GM18858 (cell line): Measurements from ENCODE around the gene GPC1.
"Not testable (repeated sequence)": the region's sequence is repeated elsewhere in the genome, so short reads cannot be mapped to it uniquely, and the experiment has no call there.

Source experiments
- ATAC-seq: cut with Tn5 transposase; IDR thresholded peaks from one replicate; pipeline ENCODE4 v1.9.1; 2021; ENCODE audit not compliant: unreplicated experiment

Gene GPC1

DNA sequence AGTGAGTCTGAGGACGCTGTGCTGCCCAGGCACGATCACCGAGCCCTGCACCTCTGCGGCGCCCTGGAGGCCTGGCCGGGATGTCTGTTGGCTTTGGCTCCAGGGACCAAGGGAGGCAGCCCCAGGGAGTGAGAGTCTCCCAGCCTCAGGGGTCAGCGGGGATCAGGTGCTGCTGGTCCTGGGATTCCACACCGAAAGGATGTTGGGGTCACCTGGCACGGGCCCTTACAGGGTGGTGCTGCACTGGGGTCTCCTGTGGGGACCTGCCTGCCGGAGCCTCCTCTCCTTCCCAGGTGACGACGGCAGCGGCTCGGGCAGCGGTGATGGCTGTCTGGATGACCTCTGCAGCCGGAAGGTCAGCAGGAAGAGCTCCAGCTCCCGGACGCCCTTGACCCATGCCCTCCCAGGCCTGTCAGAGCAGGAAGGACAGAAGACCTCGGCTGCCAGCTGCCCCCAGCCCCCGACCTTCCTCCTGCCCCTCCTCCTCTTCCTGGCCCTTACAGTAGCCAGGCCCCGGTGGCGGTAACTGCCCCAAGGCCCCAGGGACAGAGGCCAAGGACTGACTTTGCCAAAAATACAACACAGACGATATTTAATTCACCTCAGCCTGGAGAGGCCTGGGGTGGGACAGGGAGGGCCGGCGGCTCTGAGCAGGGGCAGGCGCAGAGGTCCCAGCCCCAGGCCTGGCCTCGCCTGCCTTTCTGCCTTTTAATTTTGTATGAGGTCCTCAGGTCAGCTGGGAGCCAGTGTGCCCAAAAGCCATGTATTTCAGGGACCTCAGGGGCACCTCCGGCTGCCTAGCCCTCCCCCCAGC, 30.5 kb downstream of the GPC1 start:
- ATAC-seq: no peak

DNA sequence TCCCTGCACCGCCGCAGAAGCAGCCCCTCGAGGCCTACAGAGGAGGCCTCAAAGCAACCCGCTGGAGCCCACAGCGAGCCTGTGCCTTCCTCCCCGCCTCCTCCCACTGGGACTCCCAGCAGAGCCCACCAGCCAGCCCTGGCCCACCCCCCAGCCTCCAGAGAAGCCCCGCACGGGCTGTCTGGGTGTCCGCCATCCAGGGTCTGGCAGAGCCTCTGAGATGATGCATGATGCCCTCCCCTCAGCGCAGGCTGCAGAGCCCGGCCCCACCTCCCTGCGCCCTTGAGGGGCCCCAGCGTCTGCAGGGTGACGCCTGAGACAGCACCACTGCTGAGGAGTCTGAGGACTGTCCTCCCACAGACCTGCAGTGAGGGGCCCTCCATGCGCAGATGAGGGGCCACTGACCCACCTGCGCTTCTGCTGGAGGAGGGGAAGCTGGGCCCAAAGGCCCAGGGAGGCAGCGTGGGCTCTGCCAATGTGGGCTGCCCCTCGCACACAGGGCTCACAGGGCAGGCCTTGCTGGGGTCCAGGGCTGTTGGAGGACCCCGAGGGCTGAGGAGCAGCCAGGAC, 31.2 kb downstream of the GPC1 start:
- ATAC-seq: no peak

DNA sequence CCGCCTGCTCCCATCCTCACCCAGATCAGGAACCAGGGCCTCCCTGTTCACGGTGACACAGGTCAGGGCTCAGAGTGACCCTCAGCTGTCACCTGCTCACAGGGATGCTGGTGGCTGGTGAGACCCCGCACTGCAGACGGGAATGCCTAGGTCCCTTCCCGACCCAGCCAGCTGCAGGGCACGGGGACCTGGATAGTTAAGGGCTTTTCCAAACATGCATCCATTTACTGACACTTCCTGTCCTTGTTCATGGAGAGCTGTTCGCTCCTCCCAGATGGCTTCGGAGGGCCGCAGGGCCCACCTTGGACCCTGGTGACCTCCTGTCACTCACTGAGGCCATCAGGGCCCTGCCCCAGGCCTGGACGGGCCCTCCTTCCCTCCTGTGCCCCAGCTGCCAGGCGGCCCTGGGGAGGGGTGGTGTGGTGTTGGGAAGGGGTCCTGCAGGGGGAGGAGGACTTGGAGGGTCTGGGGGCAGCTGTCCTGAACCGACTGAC, 31.7 kb downstream of the GPC1 start:
- ATAC-seq: no peak

DNA sequence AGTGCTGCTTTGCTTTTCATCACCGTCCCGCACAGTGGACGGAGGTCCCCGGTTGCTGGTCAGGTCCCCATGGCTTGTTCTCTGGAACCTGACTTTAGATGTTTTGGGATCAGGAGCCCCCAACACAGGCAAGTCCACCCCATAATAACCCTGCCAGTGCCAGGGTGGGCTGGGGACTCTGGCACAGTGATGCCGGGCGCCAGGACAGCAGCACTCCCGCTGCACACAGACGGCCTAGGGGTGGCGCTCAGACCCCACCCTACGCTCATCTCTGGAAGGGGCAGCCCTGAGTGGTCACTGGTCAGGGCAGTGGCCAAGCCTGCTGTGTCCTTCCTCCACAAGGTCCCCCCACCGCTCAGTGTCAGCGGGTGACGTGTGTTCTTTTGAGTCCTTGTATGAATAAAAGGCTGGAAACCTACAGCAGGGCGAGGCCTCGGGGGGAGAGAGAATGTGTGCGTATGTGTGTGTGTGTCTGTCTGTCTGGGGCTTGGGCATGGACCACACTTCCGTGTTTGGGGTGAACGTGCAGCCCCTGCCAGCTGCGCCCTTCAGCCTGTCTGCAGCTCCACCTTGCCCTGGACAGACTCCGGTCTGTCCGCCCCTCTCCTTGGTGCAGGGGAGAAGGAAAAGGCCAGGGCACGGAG, 32.3 kb downstream of the GPC1 start:
- ATAC-seq: no peak

DNA sequence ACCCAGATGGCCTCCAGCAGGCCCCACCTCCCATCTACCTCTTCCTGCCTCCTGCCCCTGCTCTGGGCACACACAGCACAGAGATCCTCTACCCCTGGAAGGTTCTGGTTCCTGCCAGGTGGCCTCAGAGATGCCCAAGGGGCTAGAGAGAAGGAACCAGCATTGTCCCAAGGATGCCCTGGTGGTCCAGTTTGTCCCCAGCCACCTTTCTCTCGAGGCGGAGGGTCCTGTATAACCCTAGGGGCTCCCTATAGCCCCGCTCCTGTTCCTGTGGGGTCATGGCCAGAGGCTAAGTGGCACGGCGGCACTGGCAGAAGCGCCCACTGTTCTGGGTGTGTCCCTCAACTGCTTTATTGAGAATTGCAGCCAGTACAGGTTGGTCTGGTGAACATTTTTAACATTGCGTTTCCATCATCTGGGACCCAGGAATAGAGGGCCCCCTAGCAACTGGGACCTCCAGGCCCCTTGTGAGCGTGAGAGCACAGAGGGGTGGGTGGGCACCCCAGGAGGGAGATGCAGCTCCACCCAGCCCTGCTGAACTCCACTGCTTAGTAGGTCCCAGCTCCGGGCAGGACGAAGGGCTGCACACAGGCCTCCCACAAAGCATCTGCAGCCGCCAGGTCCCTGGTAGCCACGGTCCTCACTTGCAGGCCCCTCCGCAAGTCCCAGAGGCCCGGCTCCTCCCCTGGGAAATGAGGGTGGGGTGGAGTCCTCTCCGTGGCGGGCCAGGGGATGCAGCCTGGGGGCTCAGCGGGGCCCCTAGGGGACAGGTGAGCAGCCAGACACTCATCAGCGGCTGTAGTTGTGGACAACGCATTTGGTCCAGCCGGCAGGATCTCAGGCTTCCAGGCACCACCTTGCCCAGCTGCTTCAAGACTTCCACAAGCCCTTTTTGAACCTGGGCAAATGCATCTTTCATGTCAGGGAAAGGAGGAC, 33.1 kb downstream of the GPC1 start:
- ATAC-seq: no peak

DNA sequence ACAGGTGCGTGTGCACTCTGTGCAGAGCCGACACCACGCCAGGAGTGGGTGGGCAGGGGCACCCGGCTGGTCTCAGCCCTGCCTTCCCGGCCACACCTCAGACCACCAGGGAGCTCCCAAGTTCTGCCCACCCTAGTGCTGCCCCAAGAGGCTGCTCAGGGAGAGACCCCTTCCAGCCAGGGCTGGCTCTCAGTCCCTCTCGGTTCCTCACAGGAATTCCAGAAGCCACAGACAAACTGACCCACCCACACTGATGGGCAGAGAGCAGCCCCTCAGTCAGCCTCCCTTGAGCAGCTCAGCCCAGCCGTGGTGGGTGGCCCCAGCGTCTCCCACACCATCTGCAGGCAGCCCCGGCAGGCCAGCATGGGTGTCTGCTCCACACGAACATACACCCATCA, 33.8 kb downstream of the GPC1 start:
- no peak for ATAC-seq

DNA sequence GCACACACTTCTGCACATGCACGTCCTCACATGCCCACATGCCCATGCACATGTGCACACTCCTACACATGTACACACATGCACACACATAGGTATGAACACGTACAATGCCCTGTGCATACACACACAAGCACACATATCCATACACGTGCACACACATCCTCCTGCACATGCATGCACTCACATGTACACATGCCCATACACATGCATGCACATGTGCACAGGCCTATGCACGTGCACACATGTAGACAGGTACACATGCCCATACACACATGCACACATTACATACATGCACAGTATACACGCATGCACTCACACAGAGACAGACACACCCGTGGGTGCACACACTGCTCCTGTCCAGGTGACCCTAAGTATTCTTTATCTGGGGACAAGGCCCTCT, 34.3 kb downstream of the GPC1 start:
- ATAC-seq: no peak

DNA sequence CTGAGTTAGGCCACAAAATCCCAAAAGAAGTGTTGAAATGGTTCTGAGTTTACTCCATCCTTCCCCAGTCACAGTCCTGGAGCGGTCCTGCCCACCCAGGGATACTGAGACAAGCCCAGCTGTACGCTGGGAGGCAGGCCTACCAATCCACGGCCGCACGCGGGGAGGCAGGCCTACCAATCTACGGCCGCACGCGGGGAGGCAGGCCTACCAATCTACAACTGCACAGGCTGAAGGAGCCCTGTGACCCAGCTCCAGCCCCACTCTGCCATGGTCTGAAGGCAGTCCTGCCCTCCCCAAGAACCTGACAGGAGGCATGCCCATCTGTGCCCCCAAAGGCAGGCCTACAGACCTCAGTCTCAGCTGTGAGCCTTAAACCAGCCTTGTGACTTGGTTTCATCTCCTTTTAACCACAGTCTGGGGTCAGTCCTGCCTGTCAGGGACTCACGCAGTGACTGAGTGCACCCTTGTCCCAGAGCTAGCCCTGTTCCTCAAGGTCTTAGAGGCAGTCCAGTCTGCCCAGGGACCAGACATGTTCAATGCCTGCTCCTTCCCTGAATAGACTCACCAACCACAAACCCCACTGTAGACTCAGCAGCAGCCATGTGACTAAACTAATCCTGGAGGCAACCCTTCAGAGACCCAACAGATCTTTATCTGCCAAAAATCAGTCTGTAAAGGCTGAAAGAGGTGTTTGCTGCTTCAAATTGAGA, 36.8 kb downstream of the GPC1 start:
- ATAC-seq: no peak

DNA sequence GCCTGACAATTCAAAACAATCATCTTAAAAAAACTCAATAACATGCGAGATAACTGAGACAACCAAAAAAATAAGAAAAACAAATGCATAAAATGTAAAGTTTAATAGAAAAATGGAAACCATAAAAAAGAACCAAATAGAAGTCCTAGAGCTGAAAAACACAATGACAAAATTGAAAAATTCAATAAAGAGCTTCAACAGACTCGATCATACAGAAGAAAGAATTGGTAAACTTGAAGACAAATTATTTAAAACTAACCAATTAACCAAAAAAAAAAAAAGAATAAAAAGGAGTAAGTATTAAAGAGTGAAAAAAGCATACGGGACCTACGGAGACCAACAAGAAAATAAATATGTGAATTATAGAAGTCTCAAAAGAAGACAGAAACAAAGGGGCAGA, 37.7 kb downstream of the GPC1 start:
- ATAC-seq: no peak

DNA sequence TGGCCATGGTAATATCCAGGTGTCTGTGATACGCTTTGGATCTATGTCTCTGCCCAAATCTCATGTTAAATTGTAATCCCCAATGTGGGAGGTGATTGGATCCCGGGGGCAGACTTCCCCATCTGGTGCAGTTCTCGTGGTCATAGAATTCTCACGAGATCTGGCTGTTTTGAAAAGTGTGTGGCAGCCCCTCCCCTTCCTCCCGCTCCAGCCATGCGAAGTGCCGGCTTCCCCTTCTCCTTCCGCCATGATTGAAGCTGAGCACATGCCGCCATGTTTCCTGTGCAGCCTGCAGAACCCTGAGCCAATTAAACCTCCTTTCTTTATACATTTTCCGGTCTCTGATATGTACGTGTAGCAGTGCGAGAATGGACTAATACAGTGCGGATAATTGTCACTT, 42.5 kb downstream of the GPC1 start:
- ATAC-seq: no peak

DNA sequence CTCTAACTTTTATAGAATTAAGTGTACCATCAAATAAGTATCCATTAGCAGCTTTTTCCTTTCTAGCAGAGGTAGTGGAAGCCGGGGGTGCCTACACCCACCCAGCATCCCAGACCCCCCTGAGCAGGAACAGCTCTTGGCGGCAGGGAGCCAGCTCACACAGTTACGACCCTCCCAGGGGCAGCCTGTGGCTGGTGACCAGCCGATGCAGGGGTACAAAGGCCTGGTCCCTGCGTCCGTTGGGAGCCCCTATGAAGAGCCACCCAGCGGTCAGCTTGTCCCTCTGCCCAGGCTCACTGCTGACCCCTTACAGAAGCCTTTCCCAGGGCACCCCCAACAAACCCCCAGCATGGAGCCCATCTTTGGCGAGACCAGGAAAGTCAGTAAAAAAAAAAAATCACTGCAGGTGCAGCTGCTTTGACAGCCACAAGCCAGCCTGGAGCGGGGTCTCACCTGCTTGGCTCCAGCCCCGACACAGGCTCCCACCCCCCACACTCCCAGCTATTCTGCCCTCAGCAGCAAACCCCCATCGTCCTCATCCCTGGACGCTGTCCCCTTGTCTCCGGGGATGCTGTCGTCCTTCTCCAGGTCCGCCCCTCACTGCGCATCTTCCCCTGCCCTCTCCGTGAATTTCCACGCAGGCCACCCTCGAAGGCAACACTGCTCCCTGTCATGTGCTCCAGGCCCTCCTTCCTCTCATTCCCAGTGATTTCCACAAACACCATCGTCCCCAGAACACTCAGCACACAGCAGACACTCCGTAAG, 43.1 kb downstream of the GPC1 start:
- ATAC-seq: no peak

DNA sequence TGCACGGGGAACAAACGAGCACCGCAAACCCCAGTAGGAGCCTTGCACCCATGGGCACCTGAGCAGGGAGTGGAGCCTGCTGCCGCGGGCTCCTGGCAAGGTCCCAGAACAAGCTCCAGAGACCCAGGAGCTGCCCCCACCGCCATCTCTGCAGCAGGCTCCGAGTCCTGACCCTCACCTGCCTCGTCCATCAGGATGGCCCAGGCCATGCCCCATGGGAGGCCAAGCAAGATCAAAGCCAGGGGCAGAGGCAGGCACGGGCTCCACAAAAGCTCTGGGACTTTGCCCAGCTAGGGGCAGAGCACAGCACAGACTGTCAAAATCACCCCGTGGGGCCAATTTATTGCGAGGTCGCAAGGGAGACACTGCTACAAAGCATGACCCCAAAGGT, 43.6 kb downstream of the GPC1 start:
- no peak for ATAC-seq

DNA sequence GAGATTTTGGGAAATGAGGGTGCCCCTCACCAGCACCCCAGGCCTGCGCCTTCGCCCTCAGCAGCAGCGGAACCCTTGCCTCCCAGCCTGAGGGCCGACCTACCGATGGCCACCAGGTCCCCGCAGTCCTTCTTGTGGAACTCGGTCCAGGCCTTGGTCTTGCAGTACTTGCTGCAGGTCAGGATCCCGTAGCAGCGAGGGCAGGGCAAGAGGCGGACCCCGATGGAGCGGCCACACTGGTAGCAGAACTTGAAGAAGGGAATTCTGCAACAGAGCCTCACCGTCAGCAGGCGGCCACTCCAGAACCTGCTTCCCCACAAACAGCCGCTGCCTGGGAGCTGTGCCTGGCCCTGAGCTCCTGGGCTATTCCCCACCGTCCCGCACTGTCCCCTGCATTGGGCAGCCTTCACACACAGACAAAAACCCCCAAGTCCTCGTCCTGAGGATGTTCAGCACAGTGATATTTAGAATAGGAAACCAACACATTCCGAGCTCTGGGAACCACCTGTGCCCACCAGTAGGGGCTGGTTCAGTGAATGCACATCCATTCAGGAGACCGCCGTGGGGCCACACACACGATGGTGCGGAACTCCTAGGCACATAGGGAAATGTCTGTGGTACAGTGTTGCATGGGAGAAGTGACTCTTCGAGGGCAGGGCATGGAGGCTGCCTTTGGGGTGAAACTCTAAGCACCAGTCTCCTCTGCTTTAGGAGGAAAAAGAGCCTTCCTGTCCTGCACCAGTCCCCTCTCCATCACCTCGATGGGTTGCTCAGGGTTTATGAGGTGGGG, 45.6 kb downstream of the GPC1 start:
- no peak for ATAC-seq

DNA sequence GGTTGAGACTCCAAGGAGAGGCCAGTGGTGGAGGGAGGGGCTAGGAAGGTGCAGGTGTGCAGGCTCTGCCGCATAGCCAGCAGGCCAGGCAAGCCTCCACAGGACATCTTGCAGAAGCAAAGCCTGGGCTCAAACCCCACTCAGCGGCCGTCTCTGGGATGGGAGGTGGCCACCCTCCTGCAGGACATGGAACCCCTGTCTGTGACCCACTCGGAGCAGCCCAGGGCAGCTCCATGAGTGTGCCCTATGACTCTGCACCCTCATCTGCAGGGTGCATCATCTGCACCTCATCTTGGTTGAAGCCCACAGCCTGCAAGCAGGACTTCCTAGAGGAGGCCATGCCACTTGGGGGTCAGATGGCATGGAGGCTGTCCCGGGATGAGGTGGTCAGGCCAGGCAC, 46.3 kb downstream of the GPC1 start:
- no peak for ATAC-seq

DNA sequence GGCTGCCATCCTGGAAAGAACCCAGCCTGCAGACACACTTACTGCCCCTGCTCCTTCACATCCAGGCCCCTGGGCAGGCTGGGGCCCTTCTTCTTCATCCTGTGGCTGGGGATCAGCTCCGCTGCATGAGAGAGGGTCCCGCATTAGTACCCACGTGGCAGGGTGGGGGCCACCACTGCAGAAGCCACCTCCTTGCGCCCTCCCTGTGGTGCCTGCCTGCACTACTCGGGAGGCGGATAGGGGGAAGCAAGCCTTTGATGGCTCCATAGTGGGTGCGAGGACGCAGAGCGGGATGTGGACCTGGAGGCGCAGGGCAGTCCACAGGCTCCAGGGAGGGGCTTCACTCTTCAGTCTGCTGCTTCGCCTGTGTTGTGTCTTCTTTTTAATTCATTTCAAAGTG, 46.7 kb downstream of the GPC1 start:
- ATAC-seq: no peak

DNA sequence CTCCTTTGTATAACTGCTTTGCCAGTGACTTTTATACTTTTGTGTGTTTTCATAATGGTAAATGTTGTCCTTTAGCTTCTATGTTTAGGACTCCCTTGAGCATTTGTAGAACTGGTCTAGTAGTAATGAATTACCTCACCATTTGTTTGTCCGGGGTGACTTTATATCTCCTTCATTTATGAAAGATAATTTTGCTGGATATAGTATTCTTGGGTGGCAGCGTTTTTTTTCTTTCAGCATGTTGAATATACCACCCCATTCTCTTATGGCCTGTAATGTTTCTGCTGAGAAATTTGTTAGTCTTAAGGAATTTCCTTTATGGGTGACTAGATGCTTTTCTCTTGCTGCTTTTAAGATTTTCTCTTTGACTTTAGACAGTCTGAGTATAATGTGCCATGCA, 56.0 kb downstream of the GPC1 start:
- ATAC-seq: no peak

DNA sequence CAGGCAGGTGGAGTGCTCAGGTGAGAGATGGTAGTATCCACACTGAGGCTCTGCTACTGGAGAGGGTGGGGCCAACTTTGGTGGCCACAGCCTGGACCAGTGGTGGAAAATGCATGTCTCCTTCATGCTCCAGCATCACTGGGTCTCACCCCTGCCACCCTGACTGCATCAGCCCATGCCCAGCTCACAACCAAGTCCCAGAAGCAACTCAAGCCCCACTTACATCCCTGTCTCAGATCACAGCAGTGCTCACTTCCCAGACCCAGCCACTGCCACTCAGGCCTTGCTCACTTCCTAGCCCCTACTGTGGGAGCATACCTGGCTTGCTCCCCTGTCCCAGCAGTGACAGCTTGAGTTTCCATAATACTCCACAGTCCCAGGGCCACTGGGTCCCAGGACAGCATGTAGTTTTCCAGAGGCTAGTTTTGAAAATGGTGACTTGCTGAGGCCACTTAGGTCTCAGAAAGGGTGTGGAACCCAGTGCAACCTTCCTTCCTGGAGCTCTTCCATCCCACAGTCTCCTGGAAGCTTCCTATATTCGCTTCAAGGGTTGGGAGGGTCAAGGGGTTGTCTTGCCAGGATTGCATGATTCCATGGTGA, 58.8 kb downstream of the GPC1 start:
- no peak for ATAC-seq

DNA sequence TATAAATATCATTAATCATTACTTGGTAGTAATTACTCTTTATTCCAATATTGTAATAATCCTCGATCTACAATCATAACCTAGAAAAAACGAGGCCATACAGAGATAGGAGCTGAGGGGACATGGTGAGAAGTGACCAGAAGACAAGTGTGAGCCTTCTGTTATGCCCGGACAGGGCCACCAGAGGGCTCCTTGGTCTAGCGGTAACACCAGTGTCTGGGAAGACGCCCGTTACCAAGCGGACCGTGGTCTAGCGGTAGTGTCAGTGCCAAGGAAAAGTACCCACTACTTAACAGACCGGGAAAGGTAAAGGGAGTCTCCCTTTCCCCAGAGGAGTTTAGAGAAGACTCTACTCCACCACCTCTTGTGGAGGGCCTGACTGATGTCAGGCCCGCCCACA, 59.5 kb downstream of the GPC1 start:
- not testable (repeated sequence) for ATAC-seq

DNA sequence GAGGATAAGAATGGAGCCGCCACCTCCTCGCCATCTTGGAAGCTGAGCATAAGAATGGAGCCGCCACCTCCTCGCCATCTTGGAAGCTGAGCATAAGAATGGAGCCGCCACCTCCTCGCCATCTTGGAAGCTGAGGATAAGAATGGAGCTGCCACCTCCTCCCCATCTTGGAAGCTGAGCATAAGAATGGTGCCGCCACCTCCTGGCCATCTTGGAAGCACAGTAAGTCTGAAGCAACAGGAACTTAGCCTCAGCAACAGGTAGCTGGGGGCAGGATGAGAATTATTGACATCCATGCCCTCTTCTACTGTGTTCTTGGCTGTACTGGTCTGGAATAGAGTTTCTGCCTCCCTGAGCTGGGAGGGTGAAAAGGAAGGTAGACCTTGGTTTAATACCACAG, 61.6 kb downstream of the GPC1 start:
- ATAC-seq: not testable (repeated sequence)
